Trophoblast cell (in vitro differentiated cells and primary cell): ENCODE measurements around the gene WRNIP1.

Experiments
- DNase-seq, 2 donors: peaks; one replicate each; pipeline ENCODE4 v3.0.0-alpha.2; 2016
- H2AFZ ChIP-seq: 2 replicates; pipeline ENCODE4 v1.6.1; 2013; ENCODE audit warnings: low read length, moderate library complexity, mild to moderate bottlenecking; ENCODE audit not compliant: insufficient read depth, poor library complexity
- H2AK5ac ChIP-seq: 2 replicates; pipeline ENCODE4 v1.6.1; 2013; ENCODE audit warnings: mild to moderate bottlenecking, low read length
- H2BK120ac ChIP-seq: 2 replicates; pipeline ENCODE4 v1.6.1; 2013; ENCODE audit warnings: low read length, mild to moderate bottlenecking, moderate library complexity; ENCODE audit not compliant: insufficient read depth, poor library complexity
- H2BK12ac ChIP-seq: 2 replicates; pipeline ENCODE4 v1.6.1; 2013; ENCODE audit warnings: mild to moderate bottlenecking, low read length, moderate library complexity
- H2BK5ac ChIP-seq: 2 replicates; pipeline ENCODE4 v1.6.1; 2013; ENCODE audit warnings: low read length, low read depth, moderate library complexity, mild to moderate bottlenecking; ENCODE audit not compliant: poor library complexity
- H3K14ac ChIP-seq: 2 replicates; pipeline ENCODE4 v1.6.1; 2013; ENCODE audit warnings: mild to moderate bottlenecking, low read length
- H3K18ac ChIP-seq: 2 replicates; pipeline ENCODE4 v1.6.1; 2013; ENCODE audit warnings: mild to moderate bottlenecking, low read length
- H3K23ac ChIP-seq: 2 replicates; pipeline ENCODE4 v1.6.1; 2013; ENCODE audit warnings: low read length
- H3K27ac ChIP-seq: 2 replicates; pipeline ENCODE4 v1.5.1; 2013; ENCODE audit warnings: low read depth, mild to moderate bottlenecking, inconsistent platforms, low read length, moderate library complexity
- H3K27me3 ChIP-seq: 2 replicates; pipeline ENCODE4 v1.6.1; 2013; ENCODE audit warnings: inconsistent platforms, mild to moderate bottlenecking, low read length, moderate library complexity; ENCODE audit not compliant: insufficient read depth
- H3K36me3 ChIP-seq, 2 experiments: 1 replicate in 1 of 2; 2 replicates in 1 of 2; pipeline ENCODE4 v1.6.1; 2013; ENCODE audit warnings: low read length in 2 of 2, mild to moderate bottlenecking in 2 of 2, moderate library complexity in 1 of 2; ENCODE audit not compliant: insufficient read depth in 2 of 2, control insufficient read depth in 1 of 2
- H3K4ac ChIP-seq: 2 replicates; pipeline ENCODE4 v1.6.1; 2013; ENCODE audit warnings: low read depth, mild to moderate bottlenecking, low read length, moderate library complexity
- H3K4me1 ChIP-seq, 2 experiments: 1 replicate in 1 of 2; 2 replicates in 1 of 2; pipeline ENCODE4 v1.6.1; 2013; ENCODE audit warnings: low read length in 2 of 2, mild to moderate bottlenecking in 2 of 2, moderate library complexity in 1 of 2; ENCODE audit not compliant: insufficient read depth in 2 of 2, control insufficient read depth in 1 of 2
- H3K4me2 ChIP-seq: 2 replicates; pipeline ENCODE4 v1.6.1; 2013; ENCODE audit warnings: inconsistent platforms, mild to moderate bottlenecking, low read length, moderate library complexity
- H3K4me3 ChIP-seq: 2 replicates; pipeline ENCODE4 v1.5.1; 2013; ENCODE audit warnings: mild to moderate bottlenecking, low read depth, low read length, inconsistent platforms
- H3K79me1 ChIP-seq: one replicate; pipeline ENCODE4 v1.6.1; 2013; ENCODE audit warnings: low read length
- H3K79me2 ChIP-seq: 2 replicates; pipeline ENCODE4 v1.6.1; 2013; ENCODE audit warnings: low read length, mild to moderate bottlenecking; ENCODE audit not compliant: control insufficient read depth, insufficient read depth, poor library complexity
- H3K9ac ChIP-seq: 2 replicates; pipeline ENCODE4 v1.6.1; 2013; ENCODE audit warnings: mild to moderate bottlenecking, low read length
- H3K9me3 ChIP-seq: 2 replicates; pipeline ENCODE4 v1.6.1; 2013; ENCODE audit warnings: low read depth, mild to moderate bottlenecking, control low read depth, inconsistent platforms, low read length; ENCODE audit not compliant: insufficient read depth
- H4K12ac ChIP-seq: 2 replicates; pipeline ENCODE4 v1.6.1; 2013; ENCODE audit warnings: low read depth, mild to moderate bottlenecking, low read length, moderate library complexity
- H4K8ac ChIP-seq: 2 replicates; pipeline ENCODE4 v1.6.1; 2013; ENCODE audit warnings: low read depth, mild to moderate bottlenecking, low read length, moderate library complexity
- H4K91ac ChIP-seq: one replicate; pipeline ENCODE4 v1.6.1; 2013; ENCODE audit warnings: low read depth, mild to moderate bottlenecking, low read length, moderate library complexity
- WGBS: extraction: QIAGEN DNeasy Blood & Tissue Kit; methylation state at CpG from one replicate; pipeline ENCODE4 v1.1.7; 2013; ENCODE audit warnings: missing lambda C conversion rate; ENCODE audit not compliant: insufficient read length, insufficient coverage; ENCODE audit errors: extremely low coverage; 5-methylcytosine and 5-hydroxymethylcytosine counted together

WRNIP1 gene

DNA sequence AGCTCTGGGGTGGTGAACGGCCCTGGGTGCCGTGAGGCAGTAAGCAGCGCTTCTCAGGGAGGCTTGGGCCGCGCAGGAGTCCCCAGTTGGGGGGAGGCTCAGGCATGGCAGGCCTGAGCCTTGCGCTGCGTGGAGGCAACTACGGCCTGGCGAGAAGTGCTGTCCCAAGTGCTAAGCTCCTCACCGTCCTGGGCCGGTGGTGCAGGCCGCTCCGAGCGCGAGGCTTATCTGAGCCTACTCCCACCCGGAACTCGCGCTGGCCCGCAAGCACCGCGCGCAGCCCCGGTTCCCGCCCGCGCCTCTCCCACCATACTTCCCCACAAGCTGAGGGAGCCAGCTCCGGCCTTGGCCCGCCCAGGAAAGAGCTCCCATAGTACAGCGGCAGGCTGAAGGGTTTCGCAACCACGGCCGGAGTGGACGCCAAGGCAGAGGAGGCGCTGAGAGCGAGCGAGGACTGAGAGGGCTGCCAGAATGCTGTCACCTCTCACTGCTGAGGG, 1.8 kb upstream of the WRNIP1 start:
- Histone ChIP-seq H3K4me2 (no peak overlapping the region), H3K79me1 (peaks cover 12% of the 10 kb centered on the region), H2AK5ac (no peak overlapping the region), H3K23ac (no peak overlapping the region), H2BK5ac (no peak overlapping the region), H3K4ac (no peak overlapping the region), H3K79me2 (peaks cover 16% of the 10 kb centered on the region), H4K8ac (no peak overlapping the region), H3K9ac (no peak overlapping the region), H3K14ac (no peak overlapping the region), H3K27me3 (no peaks in the 10 kb centered on the region), H3K4me3 (no peak overlapping the region), H3K9me3 (no peaks in the 10 kb centered on the region), H2BK12ac (no peak overlapping the region), H3K27ac (no peak overlapping the region), H2BK120ac (no peak overlapping the region), H2AFZ (no peak overlapping the region), H3K18ac (no peak overlapping the region), H4K12ac (no peak overlapping the region), H3K36me3 (no peaks in the 10 kb centered on the region), H3K4me1 (peaks cover 5 to 7% of the 10 kb centered on the region in 2 experiments), H4K91ac (no peak overlapping the region)
- peak; percentile 60 to 81 for DNase-seq
- no CpG with 5 or more reads among the region's 36 CpGs for WGBS

DNA sequence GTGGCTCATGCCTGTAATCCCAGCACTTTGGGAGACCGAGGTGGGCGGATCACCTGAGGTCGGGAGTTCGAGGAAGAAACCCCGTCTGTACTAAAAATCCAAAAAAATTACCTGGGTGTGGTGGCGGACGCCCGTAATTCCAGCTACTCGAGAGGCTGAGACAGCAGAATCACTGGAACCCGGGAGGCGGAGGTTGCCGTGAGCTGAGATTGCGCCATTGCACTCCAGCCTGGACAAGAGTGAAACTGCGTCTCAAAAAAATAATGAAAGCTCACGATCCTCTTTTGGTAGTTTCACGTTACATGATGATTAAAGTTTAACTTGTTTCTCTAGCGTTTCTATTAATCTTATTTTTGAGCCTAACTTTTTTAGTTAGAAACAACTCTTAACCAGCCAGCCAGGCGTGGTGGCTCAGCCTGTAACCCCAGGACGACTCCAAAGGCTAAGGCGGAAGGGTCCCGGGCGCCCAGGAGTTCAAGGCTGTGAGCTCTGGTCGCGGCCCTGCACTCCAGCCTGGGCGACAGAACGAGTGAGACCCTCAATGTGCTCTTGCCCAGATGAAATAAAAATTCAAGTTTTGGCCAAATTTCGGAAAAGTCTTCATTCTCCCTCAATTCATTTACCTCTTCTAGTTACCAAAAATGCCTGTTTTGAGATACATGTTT, 1.2 kb upstream of the WRNIP1 start:
- Histone ChIP-seq H3K4me2 (peak overlapping the region; percentile 66), H3K79me2 (peaks cover 16% of the 10 kb centered on the region), H3K4ac (no peak overlapping the region), H3K27ac (no peak overlapping the region), H3K4me3 (no peak overlapping the region), H3K18ac (no peak overlapping the region), H2BK120ac (no peak overlapping the region), H2BK5ac (no peak overlapping the region), H4K91ac (no peak overlapping the region), H3K23ac (no peak overlapping the region), H3K79me1 (peaks cover 12% of the 10 kb centered on the region), H3K4me1 (peaks cover 5 to 7% of the 10 kb centered on the region in 2 experiments), H3K27me3 (no peaks in the 10 kb centered on the region), H4K8ac (peak overlapping the region; percentile 89), H3K36me3 (no peaks in the 10 kb centered on the region), H2AK5ac (no peak overlapping the region), H2BK12ac (no peak overlapping the region), H3K9ac (no peak overlapping the region), H3K14ac (no peak overlapping the region), H4K12ac (no peak overlapping the region), H2AFZ (no peak overlapping the region), H3K9me3 (no peaks in the 10 kb centered on the region)
- WGBS, result no CpG with 5 or more reads among the region's 27 CpGs
- DNase-seq, result peak in 1 of 2 donors; percentile 58

DNA sequence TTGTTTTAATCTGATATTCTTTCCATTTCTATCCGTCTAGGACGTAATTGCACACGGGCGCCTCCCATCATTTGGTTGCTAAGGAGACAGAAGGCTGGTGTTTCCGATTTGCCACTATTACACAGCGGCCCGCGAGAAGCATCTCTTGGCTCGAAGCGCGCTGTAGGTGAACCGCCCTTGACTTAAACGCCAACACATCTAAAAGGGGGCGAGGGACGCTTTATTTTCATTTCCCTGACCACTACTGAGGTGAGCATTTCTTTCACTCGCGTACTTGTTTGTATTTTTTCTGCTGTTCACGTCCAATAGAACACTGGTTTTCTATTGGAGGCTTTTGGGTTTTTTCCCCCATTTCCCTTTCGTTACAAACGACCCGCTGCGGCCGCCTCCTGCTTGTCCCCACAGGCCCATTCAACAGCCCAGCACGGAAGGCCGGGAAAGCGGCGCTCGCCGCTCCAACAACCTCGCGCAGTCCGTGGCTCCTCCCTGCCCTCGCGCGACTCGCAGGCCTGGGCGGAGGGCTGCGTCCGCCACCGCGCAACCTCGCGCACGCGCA, 505 bp upstream of the WRNIP1 start:
- H3K14ac ChIP-seq, result peak overlapping the region; percentile 26
- peaks cover 5 to 7% of the 10 kb centered on the region in 2 experiments for H3K4me1 ChIP-seq
- no peak overlapping the region for H2BK120ac ChIP-seq
- peak; percentile 67 to 83 for DNase-seq
- H3K9ac ChIP-seq, result peak overlapping the region; percentile 84
- no peaks in the 10 kb centered on the region for H3K36me3 ChIP-seq
- H3K79me1 ChIP-seq, result peaks cover 12% of the 10 kb centered on the region
- H4K91ac ChIP-seq, result peak overlapping the region; percentile 52
- no peak overlapping the region for H2BK12ac ChIP-seq
- H3K9me3 ChIP-seq, result no peaks in the 10 kb centered on the region
- H2AK5ac ChIP-seq, result no peak overlapping the region
- H4K8ac ChIP-seq, result peak overlapping the region; percentile 91
- H3K4me3 ChIP-seq, result peak overlapping the region; percentile 70
- peaks cover 16% of the 10 kb centered on the region for H3K79me2 ChIP-seq
- H3K4ac ChIP-seq, result no peak overlapping the region
- no peak overlapping the region for H2BK5ac ChIP-seq
- peak overlapping the region; percentile 70 for H3K27ac ChIP-seq
- peak overlapping the region; percentile 71 for H4K12ac ChIP-seq
- peak overlapping the region; percentile 87 for H2AFZ ChIP-seq
- no peak overlapping the region for H3K23ac ChIP-seq
- no CpG with 5 or more reads among the region's 45 CpGs for WGBS
- peak overlapping the region; percentile 66 for H3K4me2 ChIP-seq
- H3K27me3 ChIP-seq, result no peaks in the 10 kb centered on the region
- H3K18ac ChIP-seq, result peak overlapping the region; percentile 48

DNA sequence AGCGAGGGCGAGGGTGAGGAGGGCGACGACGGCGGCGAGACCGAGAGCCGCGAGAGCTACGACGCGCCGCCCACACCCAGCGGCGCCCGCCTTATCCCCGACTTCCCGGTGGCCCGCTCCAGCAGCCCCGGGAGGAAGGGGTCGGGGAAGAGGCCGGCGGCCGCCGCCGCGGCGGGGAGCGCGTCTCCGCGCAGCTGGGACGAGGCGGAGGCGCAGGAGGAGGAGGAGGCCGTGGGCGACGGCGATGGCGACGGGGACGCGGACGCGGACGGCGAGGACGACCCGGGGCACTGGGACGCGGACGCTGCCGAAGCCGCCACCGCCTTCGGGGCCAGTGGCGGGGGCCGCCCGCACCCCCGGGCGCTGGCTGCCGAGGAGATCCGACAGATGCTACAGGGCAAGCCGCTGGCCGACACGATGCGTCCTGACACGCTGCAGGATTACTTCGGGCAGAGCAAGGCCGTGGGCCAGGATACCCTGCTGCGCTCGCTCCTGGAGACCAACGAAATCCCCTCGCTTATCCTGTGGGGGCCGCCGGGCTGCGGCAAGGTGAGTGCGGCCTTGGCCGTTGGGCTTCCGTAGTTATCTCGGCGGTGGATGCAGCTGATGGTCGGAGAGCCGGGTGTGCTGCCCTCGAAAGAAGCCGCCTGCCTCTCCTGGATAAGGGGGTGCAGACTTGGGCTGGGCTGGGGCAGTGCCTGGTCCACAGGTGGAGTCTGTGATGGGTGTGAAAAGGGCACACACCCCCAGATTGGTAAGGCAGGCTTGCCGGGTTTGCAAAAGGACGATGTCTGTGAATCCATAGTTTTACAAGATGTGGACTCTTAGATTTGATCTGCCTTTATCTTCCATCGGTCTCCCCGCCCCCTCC, 938 bp downstream of the WRNIP1 start:
- no peaks in the 10 kb centered on the region for H3K9me3 ChIP-seq
- peak overlapping the region; percentile 95 for H3K4me3 ChIP-seq
- peak overlapping the region; percentile 86 for H4K91ac ChIP-seq
- H3K4ac ChIP-seq, result peak overlapping the region; percentile 97
- peak overlapping the region; percentile 92 for H3K4me2 ChIP-seq
- WGBS, result no CpG with 5 or more reads among the region's 91 CpGs
- peak overlapping the region; percentile 84 for H2AK5ac ChIP-seq
- H3K79me2 ChIP-seq, result peaks cover 16% of the 10 kb centered on the region
- peak overlapping the region; percentile 82 for H2BK120ac ChIP-seq
- peak overlapping the region; percentile 99 for H3K18ac ChIP-seq
- H3K27me3 ChIP-seq, result no peaks in the 10 kb centered on the region
- H3K9ac ChIP-seq, result peak overlapping the region; percentile 99
- H3K27ac ChIP-seq, result peak overlapping the region; percentile 89
- H4K8ac ChIP-seq, result peak overlapping the region; percentile 97
- H2AFZ ChIP-seq, result peak overlapping the region; percentile 97
- DNase-seq, result peak; percentile 34 to 48
- no peak overlapping the region for H3K23ac ChIP-seq
- H3K4me1 ChIP-seq, result peaks cover 7% of the 10 kb centered on the region in 2 experiments
- H3K36me3 ChIP-seq, result peaks cover 4 to 5% of the 10 kb centered on the region in 2 experiments
- H4K12ac ChIP-seq, result peak overlapping the region; percentile 98
- no peak overlapping the region for H2BK12ac ChIP-seq
- peak overlapping the region; percentile 97 for H3K14ac ChIP-seq
- peaks cover 12% of the 10 kb centered on the region for H3K79me1 ChIP-seq
- H2BK5ac ChIP-seq, result peak overlapping the region; percentile 88
